HepG2 (cell line): ENCODE data around the gene TTLL8. TPM values are rescaled to one million over a fixed set of nuclear protein-coding genes. Genes with fewer than 3 reads are reported as not detected.

Source experiments
- BATF2 ChIP-seq: sonication (generic); formaldehyde crosslinking; IDR thresholded peaks from 2 replicates; pipeline ENCODE4 v1.8.0; 2022; ENCODE audit warnings: mild to moderate bottlenecking, missing genetic modification reagents, moderate library complexity
- CENPT ChIP-seq: sonication (generic); formaldehyde crosslinking; IDR thresholded peaks from 2 replicates; pipeline ENCODE4 v1.8.0; 2022; ENCODE audit warnings: low read depth, mild to moderate bottlenecking, moderate library complexity, missing genetic modification reagents
- DR1 ChIP-seq: sonication (generic); formaldehyde crosslinking; IDR thresholded peaks from 2 replicates; pipeline ENCODE4 v1.8.0; 2021; ENCODE audit warnings: mild to moderate bottlenecking, missing genetic modification reagents, inconsistent platforms
- DRAP1 ChIP-seq: IDR thresholded peaks from 2 replicates; pipeline ENCODE4 v1.6.1; 2016; ENCODE audit warnings: missing genetic modification reagents, missing compliant biosample characterization
- ETV5 ChIP-seq: IDR thresholded peaks from 2 replicates; pipeline ENCODE4 v1.6.1; 2018; ENCODE audit warnings: missing biosample characterization, missing genetic modification reagents, inconsistent platforms, borderline replicate concordance
- GATA4 ChIP-seq: sonication (generic); IDR thresholded peaks from 2 replicates; pipeline ENCODE4 v1.6.1; 2016; ENCODE audit warnings: antibody characterized with exemption, low read depth, borderline replicate concordance
- IRF1 ChIP-seq: sonication (generic); formaldehyde crosslinking; IDR thresholded peaks from 2 replicates; pipeline ENCODE4 v1.4.0; 2020; ENCODE audit warnings: low read depth, mild to moderate bottlenecking, missing genetic modification reagents
- MBD4 ChIP-seq: IDR thresholded peaks from 2 replicates; pipeline ENCODE4 v1.6.1; 2012; ENCODE audit warnings: low read length, inconsistent platforms, borderline replicate concordance
- MTA1 ChIP-seq: sonication (generic); formaldehyde crosslinking; IDR thresholded peaks from 2 replicates; pipeline ENCODE4 v1.4.0; 2020; ENCODE audit warnings: missing genetic modification reagents, mild to moderate bottlenecking, borderline replicate concordance
- NFRKB ChIP-seq: fragments of 450-650 bp; IDR thresholded peaks from 2 replicates; pipeline ENCODE4 v1.6.1; 2017
- NR1H2 ChIP-seq: sonication (generic); formaldehyde crosslinking; IDR thresholded peaks from 2 replicates; pipeline ENCODE4 v1.8.1; 2022; ENCODE audit warnings: low read depth, missing genetic modification reagents, borderline replicate concordance
- PHF21A ChIP-seq: sonication (generic); formaldehyde crosslinking; IDR thresholded peaks from 2 replicates; pipeline ENCODE4 v1.5.0; 2020; ENCODE audit warnings: mild to moderate bottlenecking, missing genetic modification reagents
- PITX1 ChIP-seq: sonication (generic); formaldehyde crosslinking; IDR thresholded peaks from 2 replicates; pipeline ENCODE4 v1.5.1; 2020; ENCODE audit warnings: mild to moderate bottlenecking, missing genetic modification reagents
- RBAK ChIP-seq: sonication (generic); formaldehyde crosslinking; IDR thresholded peaks from 2 replicates; pipeline ENCODE4 v1.5.1; 2020; ENCODE audit warnings: mild to moderate bottlenecking, missing genetic modification reagents
- REST ChIP-seq, 2 experiments: IDR thresholded peaks; 2 replicates each; pipeline ENCODE4 v1.6.1; 2011 to 2012; ENCODE audit warnings: low read length in 2 of 2, borderline replicate concordance in 1 of 2, low read depth in 1 of 2, mild to moderate bottlenecking in 1 of 2, moderate library complexity in 1 of 2
- SNRNP70 ChIP-seq: fragments of 200-400 bp; formaldehyde crosslinking; IDR thresholded peaks from 2 replicates; pipeline ENCODE4 v1.6.1; 2017; ENCODE audit warnings: mild to moderate bottlenecking, low read depth, low read length, moderate library complexity
- UBTF ChIP-seq: sonication (generic); formaldehyde crosslinking; IDR thresholded peaks from 2 replicates; pipeline ENCODE4 v1.4.0; 2020; ENCODE audit warnings: mild to moderate bottlenecking, missing genetic modification reagents
- ZFP62 ChIP-seq: sonication (generic); formaldehyde crosslinking; IDR thresholded peaks from 2 replicates; pipeline ENCODE4 v1.4.0; 2020; ENCODE audit warnings: missing genetic modification reagents
- ZKSCAN1 ChIP-seq: fragments of 150-350 bp; IDR thresholded peaks from 2 replicates; pipeline ENCODE4 v1.6.1; 2014; ENCODE audit warnings: low read length
- ZNF230 ChIP-seq: sonication (generic); formaldehyde crosslinking; IDR thresholded peaks from 2 replicates; pipeline ENCODE4 v1.4.0; 2020; ENCODE audit warnings: mild to moderate bottlenecking, missing genetic modification reagents
- ZNF772 ChIP-seq: sonication (generic); formaldehyde crosslinking; IDR thresholded peaks from 2 replicates; pipeline ENCODE4 v1.5.0; 2020; ENCODE audit warnings: mild to moderate bottlenecking, missing genetic modification reagents
- ZNF788 ChIP-seq: sonication (generic); formaldehyde crosslinking; IDR thresholded peaks from 2 replicates; pipeline ENCODE4 v1.5.0; 2020; ENCODE audit warnings: mild to moderate bottlenecking, missing genetic modification reagents, borderline replicate concordance
- polyA plus RNA-seq, 8 experiments: library from polyadenylated mRNA; depleted of rRNA in 3 of 8; stranded (reverse) in 7 of 8; unstranded in 1 of 8; fragments of >200 nt; fragmentation: Illumina TruSeq in 4 of 8; extraction: Trizol in 4 of 8; gene quantifications; 2 replicates each; pipeline versions ENCODE4 v1.2.1 to v1.2.3, GENCODE V29; 2011 to 2016; ENCODE audit warnings: low read depth in 4 of 8, missing spikeins in 1 of 8, mixed read lengths in 1 of 8; ENCODE audit not compliant: insufficient read depth in 1 of 8
- total RNA-seq, 5 experiments: library from RNA; depleted of rRNA; stranded (reverse); fragments of >200 nt; fragmentation: Illumina TruSeq; extraction: Trizol; gene quantifications; 2 replicates each; pipeline ENCODE4 v1.2.3, GENCODE V29; 2016; ENCODE audit warnings: low read depth in 1 of 5

Gene TTLL8
- total and polyA plus RNA-seq, 2 of the 13 experiments (the other 11 are each of a cell fraction or from before 2014, with no cell fraction given): not detected

DNA sequence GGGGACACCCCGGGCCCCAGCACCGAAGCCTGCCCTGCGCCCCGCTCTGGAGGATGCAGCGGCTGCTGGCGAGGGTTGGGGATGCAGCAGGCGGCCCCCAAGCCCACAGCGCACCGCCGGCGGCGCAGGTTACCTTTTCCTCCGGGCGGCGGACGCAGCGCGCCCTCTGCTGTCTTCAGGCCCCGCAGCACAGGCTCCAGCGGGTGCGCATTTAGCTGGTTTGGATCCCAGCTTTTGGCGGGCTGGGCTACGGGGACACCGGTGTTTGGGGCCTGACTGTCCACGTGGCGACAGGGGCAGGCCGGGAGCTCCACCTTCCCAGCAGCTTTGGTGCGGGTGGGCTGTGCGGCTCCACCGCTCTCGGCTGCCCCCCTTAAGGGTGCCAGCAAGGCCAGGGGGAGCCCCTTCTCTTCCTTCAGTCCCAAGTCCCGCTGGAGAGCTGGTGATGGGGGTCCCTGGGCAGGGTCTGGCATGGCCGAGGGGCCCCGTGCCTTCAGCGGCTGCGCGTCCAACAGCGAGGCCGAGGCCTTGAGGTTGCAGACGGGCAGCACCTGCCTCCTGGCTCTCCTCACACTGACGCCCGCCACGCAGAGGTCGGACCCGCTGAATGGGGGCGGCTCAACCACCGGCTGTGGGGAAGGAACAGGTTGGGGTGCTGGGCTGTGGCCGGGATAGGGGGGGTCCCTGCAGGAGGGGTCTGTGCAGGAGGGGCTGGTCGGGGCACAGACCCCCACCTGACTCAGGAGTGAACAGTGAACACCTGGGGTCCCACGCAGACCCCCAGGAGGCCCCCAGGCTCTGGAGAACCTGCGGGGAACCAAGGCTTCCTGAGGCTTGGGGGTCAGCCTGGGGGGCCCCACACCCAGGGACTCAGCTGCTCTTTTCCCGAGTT lies 27.6 kb downstream of the TTLL8 start (continued):
- TF ChIP-seq SNRNP70 (no peak), ZFP62 (no peak), GATA4 (no peak), MTA1 (CRISPR knock-in tag) (no peak), MBD4 (no peak), REST (IDR thresholded peaks at IDR 0.05; ENCODE audit: borderline replicate concordance in 1 of 2, low read depth in 1 of 2, low read length in 2 of 2) (no peak), NR1H2 (CRISPR knock-in tag) (no peak), RBAK (no peak), PITX1 (CRISPR knock-in tag) (no peak), ZNF230 (CRISPR knock-in tag) (no peak), ETV5 (CRISPR knock-in tag) (peak; percentile 40; the same call in 1 of the 2 replicates), NFRKB (no peak), CENPT (CRISPR knock-in tag) (no peak), DRAP1 (no peak), ZNF772 (CRISPR knock-in tag) (no peak), ZNF788 (CRISPR knock-in tag) (no peak), ZKSCAN1 (no peak), DR1 (CRISPR knock-in tag) (no peak), BATF2 (no peak), PHF21A (no peak), IRF1 (CRISPR knock-in tag) (no peak), UBTF (CRISPR knock-in tag) (peak; percentile 71; the same call in 1 of the 2 replicates)
